DND-41 (cell line): ENCODE measurements around the gene NPC1L1.

Experiments used
- ATAC-seq: fragments of 200-7000 bp; cut with Tn5 transposase; 3 replicates; pipeline ENCODE4 v1.9.1; 2021; ENCODE audit warnings: low read depth; ENCODE audit not compliant: insufficient read depth
- DNase-seq: peaks from one replicate; pipeline ENCODE4 v3.0.0-alpha.2; 2020
- H2AFZ ChIP-seq: 2 replicates; pipeline ENCODE4 v1.6.0; 2012; ENCODE audit warnings: low read depth, low read length
- H3K27ac ChIP-seq: 2 replicates; pipeline ENCODE4 v1.5.1; 2012; ENCODE audit warnings: low read length, inconsistent platforms
- H3K27me3 ChIP-seq: fragments of 200-600 bp; sonication (generic); 2 replicates; pipeline ENCODE4 v1.6.0; 2012; ENCODE audit warnings: low read length, mild to moderate bottlenecking, inconsistent platforms; ENCODE audit not compliant: insufficient read depth, poor library complexity
- H3K36me3 ChIP-seq: 2 replicates; pipeline ENCODE4 v1.5.1; 2012; ENCODE audit warnings: low read length, inconsistent platforms; ENCODE audit not compliant: insufficient read depth
- H3K4me1 ChIP-seq: 2 replicates; pipeline ENCODE4 v1.5.1; 2012; ENCODE audit warnings: mild to moderate bottlenecking, low read length; ENCODE audit not compliant: insufficient read depth
- H3K4me2 ChIP-seq: 2 replicates; pipeline ENCODE4 v1.6.0; 2012; ENCODE audit warnings: mild to moderate bottlenecking, moderate library complexity, low read length, inconsistent platforms; ENCODE audit not compliant: insufficient read depth
- H3K4me3 ChIP-seq, 2 experiments: fragments of 200-600 bp in 1 of 2; shearing (Covaris generic) in 1 of 2; 2 replicates each; pipeline ENCODE4 v1.5.1; 2012 to 2016; ENCODE audit warnings: inconsistent platforms in 2 of 2, low read length in 2 of 2, mild to moderate bottlenecking in 2 of 2, low read depth in 1 of 2, moderate library complexity in 1 of 2
- H3K79me2 ChIP-seq: 2 replicates; pipeline ENCODE4 v1.6.0; 2012; ENCODE audit warnings: low read length, inconsistent platforms; ENCODE audit not compliant: insufficient read depth
- H3K9ac ChIP-seq: 2 replicates; pipeline ENCODE4 v1.6.0; 2012; ENCODE audit warnings: low read depth, mild to moderate bottlenecking, inconsistent platforms, low read length, moderate library complexity
- H3K9me3 ChIP-seq: 2 replicates; pipeline ENCODE4 v1.5.1; 2012; ENCODE audit warnings: low read length, moderate library complexity, mild to moderate bottlenecking, inconsistent platforms; ENCODE audit not compliant: insufficient read depth, severe bottlenecking
- H4K20me1 ChIP-seq: 2 replicates; pipeline ENCODE4 v1.6.0; 2012; ENCODE audit warnings: low read length; ENCODE audit not compliant: insufficient read depth
- CTCF ChIP-seq: IDR thresholded peaks from 2 replicates; pipeline ENCODE4 v1.5.1; 2012; ENCODE audit warnings: borderline replicate concordance, low read length, moderate library complexity, mild to moderate bottlenecking; ENCODE audit not compliant: poor library complexity, severe bottlenecking; ENCODE audit errors: extremely low read depth
- EZH2 ChIP-seq: IDR thresholded peaks from 3 replicates; pipeline ENCODE4 v1.6.1; 2012; ENCODE audit warnings: borderline replicate concordance, low read depth, mild to moderate bottlenecking, moderate library complexity, low read length, inconsistent platforms; ENCODE audit not compliant: severe bottlenecking

Gene NPC1L1

GRCh38 chr7:44517175-44517574 lies 24.0 kb downstream of the NPC1L1 start:
- H2AFZ ChIP-seq = no peak overlapping the region
- no peak overlapping the region for H3K4me3 ChIP-seq
- H3K9ac ChIP-seq = no peak overlapping the region
- no peak overlapping the region for H3K4me2 ChIP-seq
- DNase-seq (no peak), ATAC-seq (no peak)
- H3K27me3 ChIP-seq = peaks cover 6% of the 10 kb centered on the region
- no peaks in the 10 kb centered on the region for H3K4me1 ChIP-seq
- H4K20me1 ChIP-seq = no peaks in the 10 kb centered on the region
- TF ChIP-seq EZH2 (no peak), CTCF (no peak)
- no peaks in the 10 kb centered on the region for H3K79me2 ChIP-seq
- H3K9me3 ChIP-seq = no peaks in the 10 kb centered on the region
- H3K36me3 ChIP-seq = no peaks in the 10 kb centered on the region
- no peak overlapping the region for H3K27ac ChIP-seq

- Histone ChIP-seq H2AFZ (no peak overlapping the region), H3K79me2 (no peaks in the 10 kb centered on the region), H3K9ac (no peak overlapping the region), H3K4me2 (no peak overlapping the region), H3K27ac (no peak overlapping the region), H3K4me3 (no peak overlapping the region), H3K27me3 (peaks cover 2% of the 10 kb centered on the region), H3K9me3 (no peaks in the 10 kb centered on the region), H4K20me1 (no peaks in the 10 kb centered on the region), H3K4me1 (no peaks in the 10 kb centered on the region), H3K36me3 (no peaks in the 10 kb centered on the region)
- DNase-seq (no peak), ATAC-seq (no peak)
- TF ChIP-seq EZH2 (no peak), CTCF (no peak)
These were observed 25.4 kb downstream of the NPC1L1 start for GRCh38 chr7:44515590-44516268.

DNA sequence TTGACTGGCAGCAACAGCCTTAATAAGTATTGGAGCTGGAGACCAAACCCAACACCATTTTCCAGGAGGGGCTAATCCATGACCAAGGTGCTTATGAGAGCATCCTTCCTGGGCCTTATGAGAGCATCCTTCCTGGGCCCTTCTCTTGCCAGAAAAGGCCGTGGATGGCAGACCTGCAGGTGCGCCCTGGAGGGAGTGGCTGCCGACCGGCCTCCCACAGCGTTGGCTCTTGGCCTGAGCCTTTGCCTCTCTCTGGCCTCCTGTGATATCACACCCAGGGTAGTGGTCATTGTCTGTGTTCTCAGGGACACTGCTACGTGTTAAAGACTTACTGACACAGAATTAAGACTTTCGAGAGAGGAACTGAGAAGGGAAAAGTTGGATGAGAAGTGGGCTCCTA lies 28.4 kb downstream of the NPC1L1 start:
- DNase-seq = no peak
- Histone ChIP-seq H2AFZ (no peak overlapping the region), H3K79me2 (no peaks in the 10 kb centered on the region), H3K9ac (no peak overlapping the region), H3K36me3 (no peaks in the 10 kb centered on the region), H3K27me3 (no peaks in the 10 kb centered on the region), H3K4me3 (no peak overlapping the region), H3K4me2 (no peak overlapping the region), H4K20me1 (no peaks in the 10 kb centered on the region), H3K27ac (no peak overlapping the region), H3K9me3 (no peaks in the 10 kb centered on the region), H3K4me1 (no peaks in the 10 kb centered on the region)
- no peak for ATAC-seq
- TF ChIP-seq EZH2 = no peak
- TF ChIP-seq CTCF = no peak
